Adrenal gland (tissue), 5 donors: ENCODE measurements around the gene MMS22L.

Experiments
- POLR2A ChIP-seq, 2 donors: fragments of 450-650 bp; IDR thresholded peaks; one replicate each; pipeline ENCODE4 v1.6.1; 2017; ENCODE audit warnings: antibody characterized with exemption in 2 of 2, mild to moderate bottlenecking in 2 of 2, moderate library complexity in 1 of 2
- TF ChIP-seq, protein P1 (sequence below), 6 experiments: fragments of 450-650 bp in 4 of 6; fragments of 200-600 bp in 2 of 6; sonication (generic) in 1 of 6; IDR thresholded peaks; 1 replicate in 5 of 6; 2 replicates in 1 of 6; pipeline versions ENCODE4 v1.5.1 to v1.8.0; 2016 to 2021; ENCODE audit warnings: antibody characterized with exemption in 6 of 6, mild to moderate bottlenecking in 2 of 6, moderate library complexity in 1 of 6
- donor health status: DM: no; HTN: no; CAD: no.

DNA sequence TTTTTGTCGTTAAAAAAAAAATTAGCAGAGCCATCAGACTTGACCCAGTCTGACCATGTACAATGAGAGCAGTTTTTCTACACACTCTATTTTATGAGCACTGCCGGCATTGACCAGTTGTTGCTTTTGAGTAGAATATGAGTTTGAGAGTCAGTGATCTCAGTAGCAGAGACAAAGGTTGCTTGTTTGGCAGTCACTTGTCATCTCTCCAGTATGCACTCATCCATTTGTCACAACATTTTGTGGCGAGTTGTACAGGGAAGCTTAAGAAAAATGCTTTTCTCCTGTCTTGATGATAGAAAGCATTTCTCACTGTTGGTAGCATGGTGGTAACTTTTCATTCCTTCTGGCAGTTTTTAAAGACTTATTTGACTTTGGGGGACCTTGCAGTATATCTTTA lies 159.9 kb downstream of the MMS22L start:
- TF ChIP-seq POLR2A (IDR thresholded peaks at IDR 0.05) = no peak
- TF ChIP-seq, protein P1, sequence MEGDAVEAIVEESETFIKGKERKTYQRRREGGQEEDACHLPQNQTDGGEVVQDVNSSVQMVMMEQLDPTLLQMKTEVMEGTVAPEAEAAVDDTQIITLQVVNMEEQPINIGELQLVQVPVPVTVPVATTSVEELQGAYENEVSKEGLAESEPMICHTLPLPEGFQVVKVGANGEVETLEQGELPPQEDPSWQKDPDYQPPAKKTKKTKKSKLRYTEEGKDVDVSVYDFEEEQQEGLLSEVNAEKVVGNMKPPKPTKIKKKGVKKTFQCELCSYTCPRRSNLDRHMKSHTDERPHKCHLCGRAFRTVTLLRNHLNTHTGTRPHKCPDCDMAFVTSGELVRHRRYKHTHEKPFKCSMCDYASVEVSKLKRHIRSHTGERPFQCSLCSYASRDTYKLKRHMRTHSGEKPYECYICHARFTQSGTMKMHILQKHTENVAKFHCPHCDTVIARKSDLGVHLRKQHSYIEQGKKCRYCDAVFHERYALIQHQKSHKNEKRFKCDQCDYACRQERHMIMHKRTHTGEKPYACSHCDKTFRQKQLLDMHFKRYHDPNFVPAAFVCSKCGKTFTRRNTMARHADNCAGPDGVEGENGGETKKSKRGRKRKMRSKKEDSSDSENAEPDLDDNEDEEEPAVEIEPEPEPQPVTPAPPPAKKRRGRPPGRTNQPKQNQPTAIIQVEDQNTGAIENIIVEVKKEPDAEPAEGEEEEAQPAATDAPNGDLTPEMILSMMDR (IDR thresholded peaks at IDR 0.05) = no peak
